Measurements from ENCODE around the gene TMEM63A. TPM values are rescaled to one million over a fixed set of nuclear protein-coding genes. Genes with fewer than 3 reads are reported as not detected.

TMEM63A gene
- total RNA-seq, 1 experiment from 2014 or later: 93.9 TPM

DNA sequence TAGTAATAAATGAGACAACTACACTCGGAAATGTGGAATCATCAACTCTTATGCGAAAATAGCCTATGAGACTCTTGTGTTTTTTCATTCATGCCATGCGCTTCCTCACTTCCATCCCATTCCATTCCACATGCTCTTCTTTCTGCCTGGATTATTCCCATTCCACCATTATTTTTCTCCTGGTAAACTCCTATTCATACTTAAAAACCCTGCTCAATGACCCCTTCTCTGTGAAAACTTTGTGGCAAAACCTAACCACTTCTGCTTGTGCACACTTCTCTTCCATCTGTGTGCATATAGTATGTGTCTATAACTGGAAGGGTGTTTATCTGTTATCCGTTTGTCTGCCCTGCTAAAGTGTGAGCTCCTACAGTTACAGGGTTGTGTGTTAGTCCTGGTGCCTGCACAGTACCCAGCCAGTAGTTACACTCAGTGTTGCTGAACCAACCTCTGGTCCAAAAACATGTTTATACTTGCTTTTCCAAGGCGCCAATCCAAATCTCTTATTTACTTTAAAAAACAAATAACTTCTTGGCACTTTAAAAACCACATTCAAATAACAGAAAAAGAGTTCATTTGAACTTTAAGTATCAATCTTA, 61.6 kb downstream of the TMEM63A start:
- intact Hi-C loops (cut with micrococcal nuclease; ENCODE audit: unreplicated experiment): no loop called here
- H3K4me1 ChIP-seq: peaks cover 13% of the 10 kb centered on the region
- H3K4me3 ChIP-seq (ENCODE audit: low read depth, low read length): no peak overlapping the region
- H3K27me3 ChIP-seq (replicated peaks; ENCODE audit: control insufficient read depth, insufficient read depth, low read length): no peaks in the 10 kb centered on the region
- Mint-ChIP-seq H3K4me3 (ENCODE audit: unreplicated experiment) (no peak overlapping the region), H3K36me3 (ENCODE audit: insufficient read depth, unreplicated experiment) (peaks cover 6% of the 10 kb centered on the region), H3K9me3 (ENCODE audit: unreplicated experiment) (no peaks in the 10 kb centered on the region), H3K4me1 (ENCODE audit: low read depth, unreplicated experiment) (peaks cover 7% of the 10 kb centered on the region), H3K27ac (ENCODE audit: unreplicated experiment) (no peak overlapping the region), H3K27me3 (ENCODE audit: insufficient read depth, unreplicated experiment) (no peaks in the 10 kb centered on the region)
- no TSS peak for BruUV-seq (replicated peaks)
- TF ChIP-seq, protein P1, sequence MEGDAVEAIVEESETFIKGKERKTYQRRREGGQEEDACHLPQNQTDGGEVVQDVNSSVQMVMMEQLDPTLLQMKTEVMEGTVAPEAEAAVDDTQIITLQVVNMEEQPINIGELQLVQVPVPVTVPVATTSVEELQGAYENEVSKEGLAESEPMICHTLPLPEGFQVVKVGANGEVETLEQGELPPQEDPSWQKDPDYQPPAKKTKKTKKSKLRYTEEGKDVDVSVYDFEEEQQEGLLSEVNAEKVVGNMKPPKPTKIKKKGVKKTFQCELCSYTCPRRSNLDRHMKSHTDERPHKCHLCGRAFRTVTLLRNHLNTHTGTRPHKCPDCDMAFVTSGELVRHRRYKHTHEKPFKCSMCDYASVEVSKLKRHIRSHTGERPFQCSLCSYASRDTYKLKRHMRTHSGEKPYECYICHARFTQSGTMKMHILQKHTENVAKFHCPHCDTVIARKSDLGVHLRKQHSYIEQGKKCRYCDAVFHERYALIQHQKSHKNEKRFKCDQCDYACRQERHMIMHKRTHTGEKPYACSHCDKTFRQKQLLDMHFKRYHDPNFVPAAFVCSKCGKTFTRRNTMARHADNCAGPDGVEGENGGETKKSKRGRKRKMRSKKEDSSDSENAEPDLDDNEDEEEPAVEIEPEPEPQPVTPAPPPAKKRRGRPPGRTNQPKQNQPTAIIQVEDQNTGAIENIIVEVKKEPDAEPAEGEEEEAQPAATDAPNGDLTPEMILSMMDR (IDR thresholded peaks at IDR 0.05; ENCODE audit: insufficient read depth in 1 of 2, low read depth in 1 of 2, low read length in 1 of 2, severe bottlenecking in 1 of 2, unreplicated experiment in 1 of 2): no peak
- DNase-seq: no peak
- no peaks in the 10 kb centered on the region for H3K9me3 ChIP-seq
- ChIA-PET POLR2A (no interaction called here), CTCF (interaction anchor here (0.6 kb wide), 1 partner anchor 11 kb away, joined by 3 read pairs; the partner anchor contains the start of gene EPHX1)
- no peaks in the 10 kb centered on the region for H3K36me3 ChIP-seq (ENCODE audit: control insufficient read depth, insufficient read depth, low read length)

DNA sequence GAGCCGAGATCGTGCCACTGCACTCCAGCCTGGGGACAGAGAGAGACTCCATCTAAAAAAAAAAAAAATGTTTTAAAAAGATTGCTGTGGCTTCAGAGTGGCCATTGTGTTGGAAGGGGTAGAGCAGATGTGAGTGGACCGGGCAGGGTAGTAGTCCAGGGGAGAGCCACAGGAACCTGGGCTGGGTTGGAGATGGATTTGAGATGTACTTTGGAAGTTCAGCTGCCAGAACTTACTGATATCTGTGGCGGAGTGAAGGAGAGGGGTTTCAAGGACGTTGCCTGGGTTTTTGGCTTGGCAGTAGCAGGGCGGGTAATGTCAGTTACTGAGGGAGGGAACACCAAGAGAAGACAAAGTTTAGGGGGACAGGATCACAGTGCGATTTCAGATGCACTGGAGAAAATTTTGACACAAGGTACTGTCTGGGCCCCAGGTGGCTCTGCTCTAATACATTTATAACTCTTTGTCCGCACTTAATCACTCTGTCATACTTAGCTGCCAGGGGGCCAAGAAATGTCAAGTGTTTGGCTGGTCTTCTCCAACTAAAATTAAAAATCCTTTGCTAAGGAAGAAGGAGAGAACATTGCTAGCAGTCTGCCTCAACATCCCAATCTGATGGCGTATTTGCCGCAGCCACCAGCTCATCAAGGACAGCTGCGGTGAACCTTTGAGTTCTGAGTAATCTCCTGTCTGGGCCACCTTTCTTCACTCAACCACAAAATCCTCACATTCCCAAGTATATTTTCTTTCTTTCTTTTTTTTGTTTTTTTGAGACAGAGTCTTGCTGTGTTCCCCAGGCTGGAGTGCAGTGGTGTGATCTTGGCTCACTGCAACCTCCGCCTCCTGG, 62.6 kb downstream of the TMEM63A start:
- POLR2A ChIA-PET: no interaction called here
- CTCF ChIA-PET: interaction anchor here (0.6 kb wide), 1 partner anchor 10 kb away, joined by 3 read pairs; the partner anchor contains the start of gene EPHX1
- no peaks in the 10 kb centered on the region for H3K36me3 ChIP-seq (ENCODE audit: control insufficient read depth, insufficient read depth, low read length)

DNA sequence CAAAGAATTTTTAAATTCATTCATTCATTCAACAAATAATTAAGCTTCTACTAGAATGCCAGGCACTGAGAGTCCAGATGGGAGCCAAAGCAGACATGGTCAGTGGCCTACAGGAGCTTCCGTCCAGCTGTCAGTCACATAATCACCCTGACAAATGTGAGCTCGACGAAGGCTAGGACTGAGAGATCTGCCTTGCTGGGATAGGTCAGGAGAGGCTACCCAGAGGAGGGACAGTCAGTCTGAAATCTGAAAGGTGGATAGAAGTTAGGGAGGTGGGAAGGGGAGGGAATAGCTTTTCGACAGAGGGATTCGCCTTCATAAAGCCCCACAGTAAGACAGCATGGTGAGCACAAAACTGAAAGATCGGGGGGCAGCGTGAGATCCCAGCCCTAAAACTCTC, 64.0 kb downstream of the TMEM63A start:
- DNase-seq: no peak
- intact Hi-C loops (cut with micrococcal nuclease; ENCODE audit: unreplicated experiment): no loop called here
- ChIA-PET CTCF (no interaction called here), POLR2A (no interaction called here)
- H3K4me3 ChIP-seq (ENCODE audit: low read depth, low read length): no peak overlapping the region
- H3K9me3 Mint-ChIP-seq (ENCODE audit: unreplicated experiment): no peaks in the 10 kb centered on the region
- H3K27ac Mint-ChIP-seq (ENCODE audit: unreplicated experiment): no peak overlapping the region
- H3K36me3 Mint-ChIP-seq (ENCODE audit: insufficient read depth, unreplicated experiment): peaks cover 12% of the 10 kb centered on the region
- H3K27me3 Mint-ChIP-seq (ENCODE audit: insufficient read depth, unreplicated experiment): no peaks in the 10 kb centered on the region
- no peaks in the 10 kb centered on the region for H3K9me3 ChIP-seq
- BruUV-seq (replicated peaks): no TSS peak
- H3K27me3 ChIP-seq (replicated peaks; ENCODE audit: control insufficient read depth, insufficient read depth, low read length): no peaks in the 10 kb centered on the region
- no peaks in the 10 kb centered on the region for H3K36me3 ChIP-seq (ENCODE audit: control insufficient read depth, insufficient read depth, low read length)
- no peak overlapping the region for H3K4me3 Mint-ChIP-seq (ENCODE audit: unreplicated experiment)
- TF ChIP-seq, protein P1 (IDR thresholded peaks at IDR 0.05; ENCODE audit: insufficient read depth in 1 of 2, low read depth in 1 of 2, low read length in 1 of 2, severe bottlenecking in 1 of 2, unreplicated experiment in 1 of 2): no peak
- peaks cover 11% of the 10 kb centered on the region for H3K4me1 ChIP-seq
- peaks cover 7% of the 10 kb centered on the region for H3K4me1 Mint-ChIP-seq (ENCODE audit: low read depth, unreplicated experiment)

More for the DNA sequence above, 62.6 kb downstream of the TMEM63A start:
- intact Hi-C loops (cut with micrococcal nuclease; ENCODE audit: unreplicated experiment): no loop called here
- Mint-ChIP-seq H3K27ac (ENCODE audit: unreplicated experiment) (no peak overlapping the region), H3K36me3 (ENCODE audit: insufficient read depth, unreplicated experiment) (peaks cover 6% of the 10 kb centered on the region), H3K27me3 (ENCODE audit: insufficient read depth, unreplicated experiment) (no peaks in the 10 kb centered on the region), H3K4me1 (ENCODE audit: low read depth, unreplicated experiment) (peaks cover under 1% of the 10 kb centered on the region), H3K9me3 (ENCODE audit: unreplicated experiment) (no peaks in the 10 kb centered on the region), H3K4me3 (ENCODE audit: unreplicated experiment) (no peak overlapping the region)
- no peak for DNase-seq
- Histone ChIP-seq H3K9me3 (no peaks in the 10 kb centered on the region), H3K4me3 (ENCODE audit: low read depth, low read length) (no peak overlapping the region), H3K4me1 (peaks cover 5% of the 10 kb centered on the region), H3K27me3 (replicated peaks; ENCODE audit: control insufficient read depth, insufficient read depth, low read length) (no peaks in the 10 kb centered on the region)
- no TSS peak for BruUV-seq (replicated peaks)
- TF ChIP-seq, protein P1 (IDR thresholded peaks at IDR 0.05; ENCODE audit: insufficient read depth in 1 of 2, low read depth in 1 of 2, low read length in 1 of 2, severe bottlenecking in 1 of 2, unreplicated experiment in 1 of 2): no peak
